Measurements from ENCODE around the gene SUMF2.

DNA sequence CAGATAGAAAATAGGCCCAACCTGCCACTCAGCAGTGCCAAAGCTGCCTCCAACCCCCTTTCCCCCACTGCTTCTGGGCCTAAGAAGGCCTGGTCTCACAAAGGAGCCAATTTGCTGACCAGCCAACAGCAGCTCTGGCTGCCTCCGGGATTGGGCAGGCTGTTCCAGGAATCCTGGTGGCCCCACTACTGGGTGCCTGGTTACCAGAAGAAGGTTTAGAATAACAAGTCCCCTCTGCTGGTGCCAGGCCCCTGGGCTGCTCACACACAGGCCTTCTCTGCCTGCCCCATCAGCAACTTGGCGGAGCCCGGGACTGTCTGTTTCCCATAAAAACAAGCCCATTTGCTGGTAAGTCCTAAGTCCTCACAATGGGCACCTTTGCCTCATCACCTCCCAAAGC, 27.5 kb downstream of the SUMF2 start:
- TF ChIP-seq EZH2 (IDR thresholded peaks at IDR 0.05; ENCODE audit: insufficient read depth, poor library complexity, severe bottlenecking) (no peak), EZH2phosphoT487 (IDR thresholded peaks at IDR 0.05; ENCODE audit: insufficient read depth, low read depth) (no peak)
